ENCODE data around the gene ZNF689.
A peak's percentile ranks its signal among the peaks of the same experiment; 100 is the strongest.
"Not testable (repeated sequence)": the region's sequence is repeated elsewhere in the genome, so short reads cannot be mapped to it uniquely, and the experiment has no call there.

The ZNF689 gene

DNA sequence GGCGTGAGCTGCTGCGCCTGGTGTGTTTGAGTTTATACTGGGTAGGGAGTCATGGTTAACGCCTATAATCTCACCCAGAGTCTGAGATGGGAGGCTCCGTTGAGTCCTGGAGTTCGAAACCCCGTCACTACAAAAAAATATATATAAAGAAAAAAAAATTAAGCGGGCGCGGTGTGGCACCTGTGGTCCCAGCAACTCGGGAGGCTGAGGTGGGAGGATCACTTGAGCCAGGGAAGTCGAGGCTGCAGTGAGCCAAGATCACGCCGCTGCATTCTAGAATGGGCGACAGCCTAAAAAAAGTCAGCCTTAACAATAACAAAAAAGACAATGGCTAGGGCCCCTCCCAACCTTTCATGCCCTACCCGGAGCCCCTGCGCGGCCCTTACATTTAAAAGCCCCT lies 23.3 kb upstream of the ZNF689 start:
- DNase-seq = no peak

DNA sequence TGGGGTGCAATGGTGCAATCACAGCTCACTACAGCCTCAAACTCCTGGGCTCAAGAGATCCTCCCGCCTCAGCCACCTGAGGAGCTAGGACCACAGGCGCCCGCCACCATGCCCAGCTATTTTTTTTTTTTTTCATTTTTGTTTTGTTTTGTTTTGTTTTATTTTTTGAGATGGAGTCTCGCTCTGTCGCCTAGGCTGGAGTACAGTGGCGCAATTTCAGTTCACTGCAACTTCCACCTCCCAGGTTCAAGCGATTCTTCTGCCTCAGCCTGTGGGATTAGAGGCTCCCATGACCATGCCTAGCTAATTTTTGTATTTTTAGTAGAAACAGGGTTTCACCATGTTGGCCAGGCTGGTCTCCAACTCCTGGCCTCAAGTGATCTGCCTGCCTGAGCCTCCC lies 22.3 kb upstream of the ZNF689 start:
- DNase-seq = not testable (repeated sequence)

GRCh38 chr16:30628628-30629540 lies 18.7 kb upstream of the ZNF689 start:
- peak; percentile 82 for DNase-seq

DNA sequence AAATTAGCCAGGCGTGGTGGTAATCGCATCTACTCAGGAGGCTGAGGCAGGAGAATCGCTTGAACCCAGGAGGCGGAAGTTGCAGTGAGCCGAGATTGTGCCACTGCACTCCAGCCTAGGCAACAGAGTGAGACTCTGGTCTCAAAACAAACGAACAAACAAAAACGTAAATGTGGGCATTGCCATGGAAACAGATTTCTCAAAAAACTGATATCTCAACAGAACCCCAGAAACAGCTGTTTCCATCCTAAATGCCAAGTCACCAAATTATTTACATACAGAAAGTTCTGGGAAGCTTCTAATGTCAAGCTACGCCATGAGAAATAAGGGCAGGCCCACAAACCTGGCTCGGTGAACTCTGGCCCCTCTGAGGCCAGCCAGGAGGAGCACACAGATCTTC lies 16.0 kb upstream of the ZNF689 start:
- DNase-seq = no peak

DNA sequence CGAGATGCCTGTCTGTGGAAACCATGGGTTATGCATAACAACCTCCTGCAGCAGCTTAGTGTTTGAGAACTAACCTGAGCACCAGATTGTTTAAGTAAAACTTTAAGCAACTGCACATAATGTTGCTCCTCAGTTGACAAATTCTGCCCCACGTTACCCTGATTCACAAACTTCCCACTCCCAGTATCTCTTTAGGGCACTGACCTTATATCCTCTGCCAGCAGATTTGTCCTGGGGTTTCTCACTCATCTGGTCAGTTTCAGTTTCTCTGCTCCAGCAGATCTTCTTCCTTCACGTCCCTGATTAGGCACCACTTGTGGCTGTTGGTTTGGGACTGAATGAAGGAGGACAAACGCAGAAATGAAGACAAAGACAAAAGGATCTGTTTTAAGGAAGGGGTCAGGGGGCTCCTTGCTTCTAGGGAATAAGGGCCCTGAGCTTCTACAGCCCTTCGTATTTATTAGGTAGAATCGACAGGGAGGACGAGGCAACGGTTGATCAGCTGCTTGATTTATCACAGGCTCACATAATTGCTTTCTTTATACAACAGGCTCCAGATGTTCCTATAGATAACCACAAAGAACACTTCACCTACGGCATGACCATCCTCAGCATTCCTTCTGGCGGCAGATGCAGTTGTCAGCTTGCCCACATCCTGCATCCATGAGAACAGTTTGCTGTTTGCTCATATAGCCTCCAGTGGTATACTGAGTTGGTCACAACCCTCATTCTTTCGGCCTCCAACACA lies 13.5 kb upstream of the ZNF689 start:
- no peak for DNase-seq

DNA sequence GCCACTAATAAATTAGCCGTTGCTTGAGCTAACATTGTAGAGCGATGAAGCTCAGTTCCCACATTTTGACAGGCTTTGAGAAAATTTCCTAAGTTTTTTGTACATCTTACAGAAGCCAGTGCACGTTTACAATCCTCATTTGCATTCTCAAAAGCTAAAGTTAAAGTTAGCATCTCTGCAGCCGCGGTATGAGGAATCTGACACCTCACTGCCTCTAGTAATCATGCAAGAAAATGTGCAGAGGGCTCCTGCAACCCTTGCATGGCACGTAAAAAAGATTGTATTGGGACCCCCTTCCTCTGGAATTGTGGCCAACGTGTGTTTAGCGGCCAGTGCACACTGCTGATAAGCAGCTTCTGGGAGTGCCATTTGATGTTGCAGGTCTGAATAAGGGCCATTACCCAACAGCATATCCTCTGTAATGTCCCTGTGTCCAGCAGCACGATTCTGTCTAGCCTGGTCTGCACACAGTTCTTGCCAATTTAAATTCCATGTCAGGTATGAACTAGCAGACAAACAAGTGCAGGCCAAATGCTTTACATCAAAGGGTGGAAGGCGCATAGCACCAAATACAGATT lies 12.4 kb upstream of the ZNF689 start:
- DNase-seq = no peak

DNA sequence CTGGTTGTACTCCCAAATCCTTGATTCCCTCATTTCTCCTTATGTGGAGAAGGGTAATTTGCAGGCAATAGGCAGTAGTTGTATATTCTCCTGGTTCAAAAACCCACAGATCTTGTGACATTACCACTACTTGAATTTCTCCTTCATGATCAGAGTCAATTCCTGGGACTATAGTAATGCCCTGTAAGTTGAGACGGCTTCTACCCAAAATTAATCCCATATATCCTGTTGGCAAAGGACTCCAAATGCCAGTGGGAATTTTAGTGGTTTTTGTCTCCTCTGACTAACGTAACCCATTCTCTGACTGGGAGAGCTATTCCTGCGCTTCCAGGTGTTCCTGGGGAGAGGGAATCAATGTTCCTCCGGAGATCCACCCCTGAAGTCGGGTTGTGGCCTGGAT lies 11.6 kb upstream of the ZNF689 start:
- no peak for DNase-seq

DNA sequence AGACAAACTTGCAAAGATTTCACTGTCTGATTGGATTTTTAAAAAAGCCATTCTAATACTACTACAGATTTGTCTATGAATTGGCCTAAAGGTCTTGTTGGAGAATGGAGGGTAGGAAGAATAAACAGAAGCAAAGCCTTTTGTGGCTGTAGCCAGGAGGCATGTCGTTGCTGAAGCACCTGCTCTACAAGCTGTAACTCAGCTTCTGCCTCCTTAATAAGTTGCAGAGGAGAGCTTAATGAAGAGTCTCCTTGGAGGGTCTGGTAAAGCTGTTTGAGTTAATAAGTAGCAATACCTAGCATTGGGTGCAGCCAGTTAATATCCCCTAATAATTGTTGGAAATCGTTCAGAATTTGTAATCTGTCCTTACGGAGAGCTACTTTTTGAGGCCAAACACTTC lies 10.0 kb upstream of the ZNF689 start:
- DNase-seq = no peak

DNA sequence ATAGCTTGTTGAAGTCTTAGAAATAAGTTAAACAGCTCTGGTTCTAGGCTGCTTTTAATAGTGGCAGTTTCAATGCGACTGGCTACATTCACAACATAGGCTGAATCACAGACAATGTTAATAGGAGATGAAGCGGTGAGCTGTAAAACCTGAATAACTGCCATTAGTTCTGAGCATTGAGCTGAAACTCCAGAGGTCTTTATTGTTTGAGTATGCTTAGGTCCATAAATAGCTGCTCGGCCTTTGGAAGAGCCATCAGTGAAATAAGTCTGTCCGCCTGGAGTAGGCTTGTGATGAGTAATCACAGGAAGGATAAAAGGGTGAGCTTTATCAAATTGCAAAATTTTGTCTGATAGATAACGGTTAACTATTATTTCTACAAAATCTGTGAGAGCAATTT lies 9.4 kb upstream of the ZNF689 start:
- DNase-seq = no peak

DNA sequence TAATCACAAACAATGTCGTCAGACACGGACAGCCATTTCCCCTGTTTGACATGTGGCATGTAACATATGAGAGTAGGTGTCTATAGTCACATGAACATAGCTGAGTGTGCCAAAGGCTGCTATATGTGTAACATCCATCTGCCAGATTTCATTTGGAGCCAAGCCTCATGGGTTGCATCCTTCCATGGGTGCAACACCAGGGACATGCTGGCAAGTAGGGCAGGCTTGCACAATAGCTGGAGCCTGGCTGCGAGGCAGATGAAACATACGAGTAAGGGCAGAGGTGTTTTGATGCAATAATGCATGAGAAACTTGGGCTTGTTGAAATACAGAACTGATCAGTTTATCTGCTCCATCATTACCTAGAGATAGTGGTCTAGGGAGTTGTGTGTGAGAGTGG lies 9.0 kb upstream of the ZNF689 start:
- no peak for DNase-seq

GRCh38 chr16:30615358-30616091 lies 5.3 kb upstream of the ZNF689 start:
- peak; percentile 52 for DNase-seq

- DNase-seq = peak; percentile 16
Measured at GRCh38 chr16:30609002-30609925, 925 bp downstream of the ZNF689 start.

GRCh38 chr16:30606004-30606403 lies 4.2 kb downstream of the ZNF689 start:
- no peak for DNase-seq

DNA sequence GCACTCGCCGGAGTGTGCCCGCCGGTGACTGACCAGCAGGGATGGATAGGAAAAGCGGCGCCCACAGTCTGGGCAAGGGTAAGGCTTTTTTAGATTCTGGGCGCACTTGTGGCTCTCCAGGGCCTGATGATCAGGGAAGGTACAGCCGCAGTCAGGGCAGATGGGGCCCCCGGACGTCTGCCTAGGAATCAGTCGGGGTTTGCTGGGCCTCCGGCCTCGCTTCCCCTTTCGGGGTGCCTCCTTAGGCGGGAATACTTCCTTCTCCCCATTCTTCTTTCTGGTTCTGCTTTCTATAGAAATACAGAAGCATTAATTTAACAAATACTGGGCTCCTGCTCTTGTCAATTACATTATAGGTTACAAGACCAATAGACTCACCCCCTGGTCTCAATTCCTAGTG lies 5.0 kb downstream of the ZNF689 start:
- no peak for DNase-seq

DNA sequence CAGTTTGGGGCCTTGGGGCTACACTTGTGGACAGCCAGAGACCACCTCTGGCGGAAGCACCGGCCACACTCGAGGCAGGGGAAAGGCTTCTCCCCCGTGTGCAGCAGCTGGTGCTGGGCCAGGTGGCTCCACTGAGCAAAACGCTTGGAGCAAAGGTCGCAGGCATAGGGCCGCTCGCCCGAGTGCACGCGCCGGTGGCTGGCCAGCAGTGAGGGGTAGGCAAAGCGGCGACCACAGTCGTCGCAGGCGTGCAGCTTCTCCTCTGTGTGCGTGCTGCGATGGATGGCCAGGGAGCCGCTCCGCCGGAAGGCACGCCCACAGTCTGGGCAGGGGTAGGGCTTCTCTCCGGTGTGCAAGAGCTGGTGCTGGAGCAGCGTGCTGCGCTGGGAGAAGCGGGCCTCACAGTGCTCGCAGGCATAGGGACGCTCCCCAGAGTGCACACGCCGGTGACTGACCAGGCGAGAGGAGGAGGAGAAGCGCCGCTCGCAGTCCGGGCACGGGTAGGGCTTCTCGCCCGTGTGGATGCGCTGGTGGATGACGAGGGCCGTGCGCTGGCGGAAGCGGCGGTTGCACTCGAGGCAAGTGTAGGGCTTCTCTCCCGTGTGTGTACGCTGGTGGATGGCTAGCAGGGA lies 5.8 kb downstream of the ZNF689 start:
- DNase-seq = no peak

- no peak for DNase-seq
Measured at GRCh38 chr16:30603945-30604315, 6.3 kb downstream of the ZNF689 start.

DNA sequence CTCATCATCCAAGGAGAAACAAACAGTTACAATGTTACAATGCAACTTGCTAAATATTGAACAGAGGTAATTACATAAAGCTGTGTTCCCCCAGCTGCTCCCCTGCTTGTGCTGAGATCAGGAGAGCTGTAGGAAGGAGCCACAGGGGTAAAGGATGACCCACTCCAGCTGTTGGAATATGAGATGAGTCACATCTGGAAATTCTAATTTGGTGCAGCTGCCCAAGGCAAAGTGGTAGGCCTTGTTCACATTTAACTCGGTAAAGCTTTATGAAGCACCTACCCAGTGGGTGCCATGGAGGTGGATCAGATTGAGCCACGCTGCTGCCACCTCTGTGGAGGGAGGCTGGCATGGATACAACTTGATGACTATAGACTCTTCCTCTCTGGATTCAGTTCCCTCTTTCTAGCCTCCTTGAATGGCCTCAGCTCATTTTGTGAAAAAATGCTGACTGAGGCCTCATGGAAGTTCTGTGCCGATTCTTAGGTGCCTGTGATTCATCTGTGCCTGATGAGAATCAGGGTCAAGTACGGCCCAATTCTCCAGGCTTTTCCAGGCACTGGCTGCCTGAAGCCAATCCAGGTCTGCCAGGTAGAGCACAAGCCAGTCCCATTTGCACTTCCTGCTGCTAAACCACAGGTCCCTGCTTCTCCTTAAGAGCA lies 7.4 kb downstream of the ZNF689 start:
- DNase-seq = no peak

- DNase-seq = no peak
Measured at GRCh38 chr16:30601966-30602365, 8.2 kb downstream of the ZNF689 start.

DNA sequence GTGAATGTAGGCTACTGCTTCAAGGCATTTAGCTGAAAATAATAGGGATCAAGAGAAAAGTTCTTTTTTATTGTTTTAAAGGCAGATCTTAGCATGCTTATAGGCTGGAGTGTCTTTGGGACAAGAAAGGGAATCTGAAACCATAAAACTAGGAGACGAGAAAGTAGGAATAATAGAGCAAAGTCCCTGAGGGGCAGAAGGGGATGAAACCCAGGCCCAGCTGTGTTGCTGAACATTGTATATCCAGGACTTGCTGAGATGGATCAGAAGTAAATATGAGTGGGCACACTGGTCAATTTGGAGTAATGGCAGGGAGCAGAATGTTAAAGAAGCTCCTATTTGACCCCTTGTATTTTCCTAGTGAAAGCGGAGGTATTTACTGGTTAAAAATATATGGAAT lies 9.3 kb downstream of the ZNF689 start:
- no peak for DNase-seq

DNA sequence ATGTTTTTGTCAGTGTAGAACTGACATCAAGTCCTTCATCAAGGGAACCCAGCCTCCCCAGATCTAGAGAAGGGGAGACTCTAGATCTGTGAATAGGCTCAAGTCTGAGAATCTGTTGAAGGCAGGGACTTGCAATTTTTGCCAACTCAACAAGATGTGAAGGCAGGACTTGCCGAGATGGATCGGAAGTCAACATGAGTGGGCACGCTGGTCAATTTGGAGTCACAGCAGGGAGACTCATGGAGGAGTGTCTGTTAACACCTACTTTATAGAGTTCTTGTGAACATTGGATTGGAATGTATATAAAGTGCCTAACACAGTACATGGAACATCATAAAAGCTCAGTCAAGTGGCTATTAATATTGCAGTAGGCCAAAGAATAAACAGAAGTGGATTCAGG lies 10.0 kb downstream of the ZNF689 start:
- DNase-seq = no peak

- DNase-seq = no peak
Measured at GRCh38 chr16:30592871-30593270, 17.3 kb downstream of the ZNF689 start.

Data from CD4-positive, alpha-beta T cell treated with Interleukin-4 for 4 hours (primary cell).